ENCODE measurements around the gene KANK4.
"Not testable (repeated sequence)": the region's sequence is repeated elsewhere in the genome, so short reads cannot be mapped to it uniquely, and the experiment has no call there.

KANK4 gene

DNA sequence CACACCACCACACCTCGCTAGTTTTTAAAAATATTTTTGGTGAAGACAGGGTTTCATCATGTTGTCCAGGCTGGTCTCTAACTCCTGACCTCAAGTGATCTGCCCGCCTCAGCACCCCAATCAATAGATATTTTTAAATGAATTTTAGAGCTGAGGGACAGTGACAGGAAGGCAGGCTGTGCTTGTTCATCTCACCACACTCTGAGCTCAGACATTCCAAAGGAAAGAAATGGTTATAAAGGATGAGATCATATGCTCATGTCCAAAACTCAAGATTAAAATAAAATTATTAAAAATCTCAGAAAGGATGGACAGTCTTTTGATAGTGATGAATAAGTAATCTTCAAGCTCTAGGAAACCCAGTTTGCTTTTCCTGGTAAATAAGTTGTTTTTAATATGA is 83.7 kb downstream of the KANK4 start:
- DNase-seq, result no peak

DNA sequence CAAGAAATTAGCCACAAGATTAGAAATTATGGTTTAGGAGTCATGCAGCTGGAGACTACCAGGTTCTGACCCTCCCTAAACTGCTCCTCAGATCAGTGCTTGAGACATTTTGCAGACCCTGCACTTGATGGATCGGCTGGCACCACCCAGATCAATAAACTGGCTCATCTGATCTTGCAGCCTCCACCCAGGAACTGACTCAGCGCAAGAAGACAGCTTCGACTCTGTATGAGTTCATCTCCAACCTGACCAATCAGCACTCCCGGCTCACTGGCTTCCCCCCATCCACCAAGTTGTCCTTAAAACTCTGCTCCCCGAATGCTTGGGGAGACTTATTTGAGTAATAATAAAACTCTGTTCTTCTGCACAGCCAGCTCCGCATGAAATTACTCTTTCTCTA is 84.5 kb downstream of the KANK4 start:
- DNase-seq, result no peak

DNA sequence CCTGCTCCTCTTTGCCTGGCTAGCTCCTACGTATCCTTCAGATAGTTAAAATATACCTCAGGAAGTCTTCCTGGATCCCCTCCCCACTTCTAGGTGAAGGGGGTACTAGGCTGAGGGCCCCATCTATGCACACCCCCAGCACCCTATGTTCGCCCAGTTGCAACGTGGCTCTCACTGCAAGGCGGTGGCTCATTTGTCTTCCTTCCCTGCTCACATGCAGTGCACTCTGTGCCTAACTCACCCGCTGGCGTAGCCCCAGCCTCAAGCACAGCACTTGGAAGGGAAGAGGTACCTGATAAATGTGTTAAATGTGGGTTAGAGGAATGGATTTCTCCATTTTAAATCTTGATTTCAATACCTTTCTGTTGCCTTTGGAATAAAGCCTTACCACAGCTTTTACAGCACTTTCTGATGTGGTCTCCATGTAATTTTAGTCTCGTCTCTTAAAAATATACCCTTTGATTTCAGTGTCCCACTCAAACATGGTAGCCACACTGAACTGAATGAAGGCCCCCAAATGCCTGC is 85.2 kb downstream of the KANK4 start:
- DNase-seq, result no peak

DNA sequence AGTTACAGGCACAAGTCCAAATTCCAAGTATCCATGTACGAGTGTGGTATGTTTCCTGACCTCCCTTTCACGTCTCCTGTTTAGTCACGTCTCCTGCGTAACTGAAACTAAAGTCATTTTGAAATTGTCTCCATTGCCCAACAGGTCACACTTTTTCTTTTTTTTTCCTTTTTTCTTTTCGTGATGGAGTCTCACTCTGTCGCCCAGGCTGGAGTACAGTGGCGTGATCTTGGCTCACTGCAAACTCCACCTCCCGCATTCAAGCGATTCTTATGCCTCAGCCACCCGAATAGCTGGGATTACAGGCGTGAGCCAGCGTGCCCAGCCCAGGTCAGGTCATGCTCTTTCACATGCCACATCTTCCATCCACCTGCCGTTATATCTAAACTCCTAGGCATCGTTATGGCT is 86.4 kb downstream of the KANK4 start:
- DNase-seq, result no peak

DNA sequence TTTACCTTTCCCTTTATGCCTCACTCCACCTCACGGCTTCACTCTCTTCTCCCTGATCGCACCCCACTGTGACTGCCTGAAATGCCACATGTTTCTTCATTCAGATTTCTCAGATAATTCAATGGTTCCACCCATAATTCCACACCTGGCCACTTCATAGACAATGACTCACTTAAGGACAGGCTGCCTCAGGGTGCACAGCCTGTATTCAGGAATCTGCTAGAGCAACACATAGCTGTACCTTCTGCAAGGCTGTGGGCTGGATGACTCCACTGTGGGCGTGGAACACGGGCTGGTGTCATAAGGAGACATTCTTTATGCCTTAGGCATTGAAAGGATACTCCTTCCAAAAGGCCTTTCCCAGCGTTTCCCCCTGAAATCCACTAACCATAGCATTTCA is 88.5 kb downstream of the KANK4 start:
- DNase-seq, result no peak

DNA sequence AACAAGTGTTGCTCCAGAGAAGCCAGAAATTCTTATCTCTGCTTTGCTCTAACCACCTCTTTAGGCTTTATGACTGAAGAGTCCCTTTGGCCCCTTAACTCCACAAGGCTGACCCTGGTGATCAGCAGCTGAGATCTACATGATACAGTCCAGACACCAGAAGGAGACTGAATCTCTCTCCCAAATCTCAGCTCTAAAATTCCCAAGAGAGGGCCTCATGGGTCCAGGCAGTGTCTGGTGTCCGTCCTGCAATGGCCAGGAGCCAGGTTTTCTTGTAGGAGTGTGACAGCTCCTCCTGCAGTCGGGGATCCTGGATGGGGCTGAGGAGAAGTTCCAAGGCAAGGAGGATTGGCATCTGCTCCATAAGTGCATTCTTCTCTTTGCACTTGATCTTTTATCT is 89.3 kb downstream of the KANK4 start:
- no peak for DNase-seq

DNA sequence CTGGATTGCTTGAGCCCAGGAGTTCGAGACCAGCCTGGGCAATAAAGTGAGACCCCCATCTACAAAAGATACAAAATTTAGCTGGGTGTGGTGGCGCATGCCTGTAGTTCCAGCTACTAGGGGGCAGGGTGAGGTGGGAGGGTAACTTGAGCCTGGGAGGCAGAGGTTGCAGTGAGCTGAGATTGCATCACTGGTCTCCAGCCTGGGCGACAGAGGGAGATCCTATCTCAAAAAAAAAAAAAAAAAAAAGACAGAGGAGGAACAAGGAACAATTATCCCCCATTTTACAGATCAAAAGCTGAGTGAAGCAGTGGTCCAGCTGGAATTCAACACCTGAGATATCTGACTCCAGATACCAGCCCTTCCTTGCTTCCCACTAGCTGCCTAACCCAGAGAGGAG is 89.8 kb downstream of the KANK4 start:
- no peak for DNase-seq

DNA sequence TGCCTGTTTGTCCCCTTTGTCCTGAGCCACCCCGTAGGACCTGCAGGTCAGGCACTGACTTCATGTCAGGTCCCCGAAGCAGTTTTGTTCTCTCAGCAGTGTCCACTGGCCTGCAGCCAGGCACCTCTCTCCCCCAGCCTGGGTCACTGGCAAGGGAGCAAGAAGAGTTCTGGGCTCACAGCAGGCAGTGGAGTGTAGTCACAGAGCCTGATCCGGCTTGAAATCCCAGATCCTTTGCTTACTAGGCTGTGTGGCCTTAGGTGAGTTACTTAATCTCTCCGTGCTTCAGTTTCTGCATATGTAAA is 90.4 kb downstream of the KANK4 start:
- no peak for DNase-seq

DNA sequence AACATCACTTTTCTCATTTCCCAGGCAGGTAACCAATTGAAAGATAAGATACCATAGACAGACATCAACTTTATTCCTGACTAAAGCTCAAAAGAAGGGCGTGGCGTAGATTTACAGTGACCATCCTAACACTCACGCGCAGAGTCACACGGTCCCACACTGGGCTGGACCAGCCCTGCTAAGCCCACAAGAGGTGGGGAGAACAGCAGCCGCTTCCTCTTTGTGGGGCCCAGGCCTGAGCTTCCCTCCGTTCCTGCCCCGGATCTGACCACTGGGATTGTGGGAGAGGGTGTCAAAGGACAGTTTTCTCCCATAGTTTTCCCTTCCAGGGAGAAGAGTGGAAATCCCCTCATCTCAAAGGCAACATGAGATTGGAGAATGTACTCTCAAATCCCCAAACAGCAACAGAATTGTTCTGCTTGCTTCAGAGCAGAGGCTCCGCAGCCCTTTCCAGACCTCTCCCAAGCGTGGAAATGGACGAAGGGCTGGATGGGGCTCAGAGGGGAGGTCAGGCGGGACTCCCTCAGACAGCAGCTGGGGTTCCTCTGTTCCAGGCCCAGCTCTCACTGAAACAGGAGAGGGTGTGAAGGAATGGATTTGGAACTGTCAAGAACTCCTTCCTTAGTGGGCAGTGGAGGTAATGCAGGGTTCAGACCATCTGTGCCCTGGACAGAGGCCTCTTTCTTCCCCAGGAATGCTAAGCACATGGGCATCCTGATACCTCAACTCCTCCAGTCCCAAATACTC is 90.9 kb downstream of the KANK4 start:
- no peak for DNase-seq

DNA sequence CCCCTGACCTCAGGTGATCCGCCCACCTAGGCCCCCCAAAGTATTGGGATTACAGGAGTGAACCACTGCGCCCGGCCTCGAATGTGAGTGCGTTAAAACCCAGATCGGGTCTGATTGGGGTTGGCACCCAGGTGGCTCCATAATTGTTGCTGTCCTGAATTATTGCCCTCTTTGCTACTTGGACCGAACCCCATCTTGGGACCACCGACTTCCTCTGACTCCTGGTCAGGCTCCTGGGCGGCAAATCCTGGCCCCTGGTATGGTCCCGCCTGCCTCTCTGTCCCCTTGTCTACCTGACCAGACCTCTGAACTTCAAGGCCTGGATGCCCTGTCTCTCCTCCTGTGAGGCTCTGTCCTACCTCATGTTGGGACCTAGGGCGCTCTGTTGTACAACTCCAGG is 91.7 kb downstream of the KANK4 start:
- DNase-seq, result no peak

DNA sequence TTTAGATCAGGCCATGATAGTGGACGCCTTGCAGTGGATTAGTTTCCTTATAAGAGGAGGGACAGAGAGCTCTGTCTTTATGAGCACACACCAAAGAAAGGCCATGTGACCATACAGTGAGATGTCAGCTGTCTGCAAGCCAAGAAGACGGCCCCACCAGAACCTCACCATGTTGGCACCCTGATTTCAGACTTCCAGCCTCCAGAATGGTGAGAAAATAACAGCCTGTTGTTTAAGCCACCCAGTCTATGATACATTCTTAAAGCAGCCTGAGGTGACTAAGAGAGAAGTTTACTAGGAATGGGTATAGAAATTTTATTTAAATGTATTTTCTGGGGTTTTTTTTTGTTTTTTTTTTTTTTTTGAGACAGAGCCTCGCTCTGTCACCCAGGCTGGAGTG is 95.1 kb downstream of the KANK4 start:
- no peak for DNase-seq

DNA sequence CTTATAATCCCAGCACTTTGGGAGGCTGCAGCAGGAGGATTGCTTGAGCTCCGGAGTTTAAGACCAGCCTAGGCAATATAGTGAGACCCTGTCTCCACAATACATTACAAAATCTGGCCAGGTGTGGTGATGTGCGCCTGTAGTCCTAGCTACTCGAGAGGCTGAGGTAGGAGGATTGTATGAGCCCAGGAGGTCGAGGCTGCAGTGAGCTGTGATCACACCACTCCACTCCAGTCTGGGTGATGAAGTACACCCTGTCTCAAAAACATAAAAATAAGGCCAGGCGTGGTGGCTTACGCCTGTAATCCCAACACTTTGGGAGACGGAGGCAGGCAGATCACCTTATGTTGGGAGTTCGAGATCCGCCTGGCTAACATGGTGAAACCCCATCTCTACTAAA is 96.9 kb downstream of the KANK4 start:
- no peak for DNase-seq

DNA sequence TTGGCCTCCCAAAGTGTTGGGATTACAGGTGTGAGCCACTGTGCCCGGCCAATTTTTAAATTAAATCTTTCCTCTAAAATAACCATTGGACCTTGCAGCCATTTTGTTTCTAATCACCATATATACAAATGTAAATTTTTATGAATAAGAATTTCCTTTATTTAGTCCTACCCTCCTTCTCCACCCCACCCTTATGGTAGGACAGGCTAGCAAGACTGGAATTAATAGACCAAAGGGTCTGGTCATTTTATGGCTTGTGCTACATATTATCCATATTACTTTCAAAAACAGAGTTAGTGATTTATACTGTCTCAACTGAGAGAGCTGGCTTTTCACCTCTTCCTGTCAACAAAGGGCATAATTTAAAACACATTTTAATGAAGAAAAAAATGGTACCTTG is 98.1 kb downstream of the KANK4 start:
- DNase-seq, result no peak

DNA sequence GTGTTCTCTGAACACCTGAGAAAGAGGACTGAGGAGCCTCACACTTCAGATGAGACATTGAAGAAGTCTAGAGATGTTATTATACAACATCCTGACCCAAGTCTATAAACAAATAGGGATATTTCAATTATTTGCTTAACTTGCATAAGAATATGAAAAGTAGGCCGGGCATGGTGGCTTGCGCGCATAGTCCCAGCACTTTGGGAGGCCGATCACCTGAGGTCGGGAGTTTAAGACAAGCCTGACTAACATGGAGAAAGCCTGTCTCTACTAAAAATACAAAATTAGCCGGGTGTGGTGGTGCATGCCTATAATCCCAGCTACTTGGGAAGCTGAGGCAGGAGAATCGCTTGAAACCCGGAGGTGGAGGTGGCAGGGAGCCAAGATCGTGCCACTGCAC is 98.8 kb downstream of the KANK4 start:
- not testable (repeated sequence) for DNase-seq

DNA sequence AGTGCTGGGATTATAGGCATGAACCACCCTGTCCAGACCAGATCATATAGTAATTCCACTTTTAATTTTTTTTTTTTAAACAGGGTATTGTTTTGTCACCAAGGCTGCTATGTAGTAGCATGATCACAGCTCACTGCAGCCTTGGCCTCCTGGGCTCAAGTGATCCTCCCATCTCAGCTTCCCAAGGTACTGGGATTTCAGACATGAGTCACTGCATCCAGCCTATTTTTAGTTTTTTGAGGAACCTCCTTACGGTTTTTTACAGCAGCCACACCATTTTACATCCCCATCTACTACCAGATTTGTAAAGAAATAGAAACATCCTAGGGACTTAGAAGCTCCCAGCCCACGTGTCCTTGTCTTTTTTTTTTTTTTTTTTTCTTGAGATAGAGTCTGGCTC is 100.6 kb downstream of the KANK4 start:
- no peak for DNase-seq

DNA sequence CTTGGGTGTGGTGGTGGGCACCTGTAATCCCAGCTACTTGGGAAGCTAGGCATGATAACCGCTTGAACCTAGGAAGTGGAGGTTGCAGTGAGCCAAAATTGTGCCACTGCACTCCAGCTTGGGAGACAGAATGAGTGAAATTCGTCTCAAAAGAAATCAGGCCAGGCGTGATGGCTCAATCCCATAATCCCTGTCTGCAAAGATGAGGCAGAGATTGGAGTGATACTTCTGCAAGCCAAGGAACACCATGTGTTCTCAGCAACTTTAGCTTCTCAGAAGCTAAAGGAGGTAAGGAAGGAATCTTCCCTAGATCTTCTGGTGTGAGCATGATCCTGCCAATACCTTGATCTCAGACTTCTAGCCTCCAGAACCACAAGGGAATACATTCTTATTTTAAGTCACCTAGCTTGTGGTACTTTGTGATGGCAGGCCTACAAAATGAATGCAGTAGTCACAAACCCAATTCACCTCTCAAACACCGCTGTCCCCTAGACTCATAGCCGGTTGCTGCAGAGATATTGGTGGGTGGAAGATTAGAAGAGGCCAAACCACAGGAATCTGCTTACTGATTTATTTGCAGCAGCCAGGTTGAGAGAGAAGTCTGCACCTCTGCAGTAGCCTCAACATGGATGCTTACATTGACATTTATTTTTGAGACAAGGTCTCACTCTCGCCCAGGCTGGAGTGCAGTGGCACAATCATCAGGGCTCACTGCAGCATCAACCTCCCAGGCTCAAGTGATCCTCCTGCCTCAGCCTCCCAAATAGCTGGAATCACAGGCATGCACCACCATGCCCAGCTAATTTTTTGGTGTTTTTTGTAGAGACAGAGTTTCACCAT is 105.9 kb downstream of the KANK4 start:
- no peak for DNase-seq

DNA sequence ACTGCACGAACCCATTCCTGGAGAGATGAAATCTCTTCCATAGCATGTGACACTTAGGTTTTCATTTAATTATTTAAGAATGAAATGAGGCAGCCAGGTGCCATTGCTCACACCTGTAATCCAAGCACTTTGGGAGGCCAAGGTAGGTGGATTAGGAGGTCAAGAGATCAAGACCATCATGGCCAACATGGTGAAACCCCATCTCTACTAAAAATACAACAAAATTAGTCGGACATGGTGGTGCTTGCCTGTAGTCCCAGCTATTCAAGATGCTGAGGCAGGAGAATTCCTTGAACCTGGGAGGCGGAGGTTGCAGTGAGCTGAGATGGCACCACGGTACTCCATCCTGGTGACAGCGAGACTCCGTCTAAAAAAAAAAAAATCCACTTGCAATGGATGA is 106.8 kb downstream of the KANK4 start:
- no peak for DNase-seq

DNA sequence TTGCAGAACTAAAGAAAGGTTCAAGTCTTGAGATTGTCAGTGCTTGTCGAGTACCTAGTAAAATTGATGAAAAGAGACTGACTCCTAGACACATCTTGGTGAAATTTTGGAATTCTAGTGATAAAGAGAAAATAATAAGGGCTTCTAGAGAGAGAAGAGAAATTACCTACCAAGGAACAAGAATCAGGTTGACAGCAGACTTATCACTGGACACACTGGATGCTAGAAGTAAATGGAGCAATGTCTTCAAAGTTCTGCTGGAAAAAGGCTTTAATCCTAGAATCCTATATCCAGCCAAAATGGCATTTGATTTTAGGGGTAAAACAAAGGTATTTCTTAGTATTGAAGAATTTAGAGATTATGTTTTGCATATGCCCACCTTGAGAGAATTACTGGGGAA is 108.3 kb downstream of the KANK4 start:
- no peak for DNase-seq

DNA sequence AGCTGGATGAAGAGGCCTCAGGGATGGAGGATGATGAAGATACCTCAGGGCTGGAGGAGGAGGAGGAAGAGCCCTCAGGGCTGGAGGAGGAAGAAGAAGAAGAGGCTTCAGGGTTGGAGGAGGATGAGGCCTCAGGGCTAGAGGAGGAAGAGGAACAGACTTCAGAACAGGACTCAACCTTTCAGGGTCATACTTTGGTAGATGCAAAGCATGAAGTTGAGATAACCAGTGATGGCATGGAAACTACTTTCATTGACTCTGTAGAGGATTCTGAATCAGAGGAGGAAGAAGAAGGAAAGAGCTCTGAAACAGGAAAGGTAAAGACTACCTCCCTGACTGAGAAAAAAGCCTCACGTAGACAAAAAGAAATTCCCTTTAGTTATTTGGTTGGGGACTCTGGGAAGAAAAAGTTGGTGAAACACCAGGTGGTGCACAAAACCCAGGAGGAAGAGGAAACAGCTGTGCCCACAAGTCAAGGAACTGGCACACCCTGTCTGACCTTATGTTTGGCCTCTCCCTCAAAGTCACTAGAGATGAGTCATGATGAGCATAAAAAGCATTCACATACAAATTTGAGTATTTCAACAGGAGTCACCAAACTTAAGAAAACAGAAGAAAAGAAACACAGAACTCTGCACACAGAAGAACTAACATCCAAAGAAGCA is 109.2 kb downstream of the KANK4 start:
- DNase-seq, result no peak

DNA sequence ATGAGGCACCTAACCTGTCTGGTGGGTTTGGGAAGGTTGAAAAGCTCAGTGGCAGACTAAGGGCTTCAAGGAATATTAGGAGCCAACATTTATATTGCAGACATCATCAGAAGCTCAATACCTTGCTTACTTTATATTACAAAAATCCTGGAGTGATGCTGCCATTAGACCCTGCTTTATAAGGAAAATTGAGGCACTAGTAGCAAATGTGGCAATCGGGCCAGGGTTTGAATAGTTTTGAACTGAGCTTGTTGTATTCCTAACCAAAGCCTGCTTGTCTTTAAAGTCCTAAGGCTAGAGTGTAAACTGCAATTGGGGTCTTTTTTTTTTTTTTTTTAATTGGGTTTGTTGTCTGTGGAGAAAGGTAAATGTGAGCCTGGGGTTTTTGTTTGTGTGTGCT is 110.3 kb downstream of the KANK4 start:
- no peak for DNase-seq

DNA sequence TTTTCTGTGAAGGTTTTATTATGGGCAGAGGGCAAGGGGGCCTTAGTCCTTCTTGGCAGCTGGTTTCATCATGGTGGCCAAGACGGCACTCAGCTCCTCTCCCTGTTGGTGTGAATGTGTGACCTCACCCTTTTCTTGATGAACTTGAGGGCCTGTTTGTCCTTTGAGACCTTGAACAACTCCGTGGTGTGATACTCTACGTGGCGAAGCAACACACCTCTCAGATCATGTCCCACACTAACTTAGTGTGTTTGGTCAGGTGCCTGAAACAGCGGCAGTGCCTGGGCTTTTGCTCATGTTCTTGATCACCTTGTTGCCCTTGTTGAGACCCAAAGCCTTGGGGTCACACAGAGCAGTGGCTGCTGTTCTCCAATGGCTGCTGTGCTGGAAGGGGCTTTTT is 111.1 kb downstream of the KANK4 start:
- DNase-seq, result no peak

DNA sequence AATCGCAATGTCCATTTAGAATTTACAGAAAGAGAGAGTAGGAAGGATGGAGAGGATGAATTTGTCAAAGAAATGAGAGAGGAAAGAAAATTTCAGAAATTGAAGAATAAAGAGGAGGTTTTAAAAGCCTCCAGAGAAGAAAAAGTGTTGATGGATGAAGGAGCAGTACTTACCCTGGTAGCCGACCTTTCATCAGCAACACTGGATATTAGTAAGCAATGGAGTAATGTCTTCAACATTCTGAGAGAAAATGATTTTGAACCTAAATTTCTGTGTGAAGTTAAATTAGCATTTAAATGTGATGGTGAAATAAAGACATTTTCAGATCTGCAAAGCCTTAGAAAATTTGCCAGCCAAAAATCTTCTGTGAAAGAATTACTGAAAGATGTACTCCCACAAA is 112.0 kb downstream of the KANK4 start:
- DNase-seq, result no peak

DNA sequence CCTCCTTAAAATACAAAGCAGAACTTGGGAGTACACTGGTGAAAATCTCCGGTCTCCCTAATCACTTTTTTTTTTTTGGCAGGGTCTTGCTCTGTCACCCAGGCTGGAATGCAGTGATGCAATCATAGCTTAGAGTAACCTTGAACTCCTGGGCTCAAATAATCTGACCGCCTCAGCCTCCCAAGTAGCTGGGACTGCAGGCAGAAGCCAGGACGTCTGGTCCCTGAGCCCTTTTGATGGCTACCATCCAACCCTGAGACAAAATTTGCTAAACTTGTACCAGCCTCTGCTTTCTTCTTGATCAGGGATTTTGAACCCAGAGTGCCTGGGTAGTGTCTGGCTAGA is 120.5 kb downstream of the KANK4 start:
- DNase-seq, result no peak
